ENCODE data around the gene REPIN1.
A peak's percentile ranks its signal among the peaks of the same experiment; 100 is the strongest.

Gene REPIN1

GRCh38 chr7:150376560-150376959, 7.9 kb downstream of the REPIN1 start:
- Histone ChIP-seq H3K27me3 (ENCODE audit: insufficient read depth, poor library complexity, severe bottlenecking) (no peaks in the 10 kb centered on the region), H3K27ac (replicated peaks) (0 out of 2 replicates have a peak overlapping the region, but pooled peaks have one; percentile 18), H3K4me3 (replicated peaks; ENCODE audit: insufficient read depth, low read length) (no peak overlapping the region)
- DNase-seq (ENCODE audit: low read depth in 1 of 2, low spot score in 1 of 2): no peak
- TF ChIP-seq POLR2AphosphoS5 (IDR thresholded peaks at IDR 0.05; ENCODE audit: low read depth): 0 out of 2 replicates have a peak, but pooled peaks have one; percentile 13
- TF ChIP-seq SPI1 (IDR thresholded peaks at IDR 0.05; ENCODE audit: borderline replicate concordance, low read depth): no peak

- no peak overlapping the region for H3K4me3 ChIP-seq (replicated peaks; ENCODE audit: insufficient read depth, low read length)
- no peaks in the 10 kb centered on the region for H3K27me3 ChIP-seq (ENCODE audit: insufficient read depth, poor library complexity, severe bottlenecking)
- H3K27ac ChIP-seq (replicated peaks): peak overlapping the region; percentile 90
- DNase-seq (ENCODE audit: low read depth in 1 of 2, low spot score in 1 of 2): no peak
- TF ChIP-seq GABPA (IDR thresholded peaks at IDR 0.05; ENCODE audit: low read depth): no peak
- peak; percentile 46; the same call in 1 of the 2 replicates for TF ChIP-seq SPI1 (IDR thresholded peaks at IDR 0.05; ENCODE audit: borderline replicate concordance, low read depth)
These were observed 8.6 kb downstream of the REPIN1 start for GRCh38 chr7:150377196-150377595.

GRCh38 chr7:150377635-150378034, 9.0 kb downstream of the REPIN1 start:
- DNase-seq (ENCODE audit: low read depth in 1 of 2, low spot score in 1 of 2): no peak
- Histone ChIP-seq H3K27ac (replicated peaks) (peak overlapping the region; percentile 90), H3K27me3 (ENCODE audit: insufficient read depth, poor library complexity, severe bottlenecking) (no peaks in the 10 kb centered on the region), H3K4me3 (replicated peaks; ENCODE audit: insufficient read depth, low read length) (no peak overlapping the region)
- TF ChIP-seq GABPA (IDR thresholded peaks at IDR 0.05; ENCODE audit: low read depth): no peak
- no peak for TF ChIP-seq REST (IDR thresholded peaks at IDR 0.05; ENCODE audit: insufficient replicate concordance, low read depth)
- no peak for TF ChIP-seq SPI1 (IDR thresholded peaks at IDR 0.05; ENCODE audit: borderline replicate concordance, low read depth)
- no peak for TF ChIP-seq POLR2AphosphoS5 (IDR thresholded peaks at IDR 0.05; ENCODE audit: low read depth)
- no peak for TF ChIP-seq CTCF (IDR thresholded peaks at IDR 0.05; ENCODE audit: insufficient read depth, low read length)

GRCh38 chr7:150378115-150378852, 9.7 kb downstream of the REPIN1 start:
- Histone ChIP-seq H3K27me3 (ENCODE audit: insufficient read depth, poor library complexity, severe bottlenecking) (no peaks in the 10 kb centered on the region), H3K27ac (replicated peaks) (peak overlapping the region; percentile 90), H3K4me3 (replicated peaks; ENCODE audit: insufficient read depth, low read length) (peak overlapping the region; percentile 62)
- peak; percentile 78 to 83 for DNase-seq (ENCODE audit: low read depth in 1 of 2, low spot score in 1 of 2)
- TF ChIP-seq REST (IDR thresholded peaks at IDR 0.05; ENCODE audit: insufficient replicate concordance, low read depth) (no peak), POLR2AphosphoS5 (IDR thresholded peaks at IDR 0.05; ENCODE audit: low read depth) (peak; percentile 46; the same call in 1 of the 2 replicates)

- TF ChIP-seq GABPA (IDR thresholded peaks at IDR 0.05; ENCODE audit: low read depth): no peak
- no peak for TF ChIP-seq REST (IDR thresholded peaks at IDR 0.05; ENCODE audit: insufficient replicate concordance, low read depth)
- peak; percentile 81; the same call in 1 of the 2 replicates for TF ChIP-seq POLR2AphosphoS5 (IDR thresholded peaks at IDR 0.05; ENCODE audit: low read depth)
- no peak for TF ChIP-seq CTCF (IDR thresholded peaks at IDR 0.05; ENCODE audit: insufficient read depth, low read length)
- peak; percentile 64; the same call in 1 of the 2 replicates for TF ChIP-seq SPI1 (IDR thresholded peaks at IDR 0.05; ENCODE audit: borderline replicate concordance, low read depth)
- DNase-seq (ENCODE audit: low read depth in 1 of 2, low spot score in 1 of 2): peak; percentile 81 to 93
- Histone ChIP-seq H3K27ac (replicated peaks) (peak within 1 kb of the TSS; percentile 90), H3K27me3 (ENCODE audit: insufficient read depth, poor library complexity, severe bottlenecking) (no peaks in the 10 kb centered on the region), H3K4me3 (replicated peaks; ENCODE audit: insufficient read depth, low read length) (peak within 1 kb of the TSS; percentile 80)
These were observed 10.3 kb downstream of the REPIN1 start, which contains the start of gene ZNF775 for GRCh38 chr7:150378853-150379440. ZNF775 (plus strand) TSS chr7:150379330; CDS start chr7:150388471, 9,141 bp downstream.

All from HL-60 (cell line).